Measurements from ENCODE around the gene KYNU.
A peak's percentile ranks its signal among the peaks of the same experiment; 100 is the strongest.

Gene KYNU

DNA sequence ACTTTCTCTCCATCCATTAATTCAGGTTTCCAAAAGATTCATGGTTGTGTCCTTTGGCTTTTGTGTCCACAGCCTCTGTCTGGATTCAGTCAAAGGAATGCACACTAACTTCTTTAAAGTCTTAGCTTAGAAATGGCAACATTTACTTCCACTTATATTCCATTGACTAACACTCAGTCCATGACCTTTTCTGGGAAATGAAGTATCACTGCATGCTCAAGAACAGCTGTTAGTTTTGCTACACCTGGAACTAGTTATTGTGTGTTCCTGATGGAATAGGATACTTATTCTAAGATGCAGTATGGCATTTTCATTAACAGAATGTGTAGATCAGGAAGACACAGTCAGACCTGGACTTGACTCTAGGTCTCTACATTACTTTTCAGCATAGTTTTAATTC is 88.8 kb downstream of the KYNU start:
- DNase-seq (ENCODE audit: low spot score) = no peak

DNA sequence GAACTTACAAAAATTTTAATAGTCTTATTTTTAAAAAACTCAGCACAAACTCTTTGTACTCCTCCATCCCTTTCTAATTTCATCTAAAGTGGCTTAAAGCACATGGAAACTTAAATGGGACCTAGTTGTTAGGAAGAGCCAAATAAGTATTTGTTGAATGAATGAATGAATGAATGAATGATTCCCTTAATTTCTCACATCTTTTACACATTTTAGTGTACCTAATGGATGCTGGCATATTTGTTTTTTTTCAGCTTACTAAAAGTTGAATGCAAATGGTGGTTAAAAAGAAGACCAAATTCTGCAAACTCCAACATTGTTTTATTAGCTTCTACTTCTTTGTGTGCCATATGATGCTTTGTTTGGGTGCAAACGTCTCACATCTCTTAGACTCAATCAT is 89.6 kb downstream of the KYNU start:
- DNase-seq (ENCODE audit: low spot score) = no peak

DNA sequence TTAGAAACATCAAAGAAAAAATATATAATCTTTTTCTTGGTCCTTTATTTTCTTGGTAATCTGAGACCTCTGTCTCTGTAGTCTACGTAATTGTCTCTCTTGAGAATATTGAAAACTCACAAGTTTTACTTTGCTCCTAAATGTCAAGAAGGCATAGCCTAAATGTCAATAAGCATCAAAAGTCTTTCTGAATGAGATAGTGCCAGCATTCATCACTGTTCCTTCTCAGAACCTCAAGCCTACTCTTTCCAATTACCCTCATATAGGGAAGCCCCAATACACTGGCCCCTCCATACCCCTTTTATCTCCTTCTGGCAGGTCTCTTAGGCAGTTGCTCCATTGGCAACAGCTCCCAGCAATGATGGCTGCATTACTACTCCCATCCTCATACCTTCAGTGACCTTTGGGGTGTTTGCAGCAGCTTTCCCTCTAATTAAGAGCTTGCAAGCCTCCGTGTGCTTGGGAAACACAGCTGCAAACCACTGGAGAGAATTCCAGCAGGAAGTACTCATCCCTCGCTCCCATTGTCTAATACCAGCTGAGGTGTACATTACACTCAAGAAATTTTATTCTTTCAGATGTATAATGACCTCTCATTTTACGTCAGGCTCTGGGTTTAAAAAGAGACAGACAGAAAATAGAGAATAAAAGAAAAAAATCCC is 95.8 kb downstream of the KYNU start:
- no peak for DNase-seq (ENCODE audit: low spot score)

DNA sequence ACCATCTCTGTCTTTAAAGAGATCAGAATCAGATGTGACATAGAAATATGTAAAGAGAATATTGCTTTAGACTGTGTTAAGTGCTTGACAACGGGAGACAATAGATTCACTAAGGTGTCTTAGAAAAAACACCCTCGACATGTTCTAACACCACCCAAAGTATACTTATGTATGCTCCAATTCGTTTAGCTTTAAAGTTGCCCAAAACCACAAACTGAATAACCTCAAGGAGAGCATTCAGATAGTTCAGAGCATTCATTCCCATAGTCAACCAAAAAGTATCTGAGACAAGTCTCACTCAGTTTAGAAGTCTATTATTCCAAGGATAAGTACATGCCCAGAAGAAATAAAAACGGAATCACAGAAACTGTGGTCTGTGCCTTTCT is 96.4 kb downstream of the KYNU start:
- no peak for DNase-seq (ENCODE audit: low spot score)

DNA sequence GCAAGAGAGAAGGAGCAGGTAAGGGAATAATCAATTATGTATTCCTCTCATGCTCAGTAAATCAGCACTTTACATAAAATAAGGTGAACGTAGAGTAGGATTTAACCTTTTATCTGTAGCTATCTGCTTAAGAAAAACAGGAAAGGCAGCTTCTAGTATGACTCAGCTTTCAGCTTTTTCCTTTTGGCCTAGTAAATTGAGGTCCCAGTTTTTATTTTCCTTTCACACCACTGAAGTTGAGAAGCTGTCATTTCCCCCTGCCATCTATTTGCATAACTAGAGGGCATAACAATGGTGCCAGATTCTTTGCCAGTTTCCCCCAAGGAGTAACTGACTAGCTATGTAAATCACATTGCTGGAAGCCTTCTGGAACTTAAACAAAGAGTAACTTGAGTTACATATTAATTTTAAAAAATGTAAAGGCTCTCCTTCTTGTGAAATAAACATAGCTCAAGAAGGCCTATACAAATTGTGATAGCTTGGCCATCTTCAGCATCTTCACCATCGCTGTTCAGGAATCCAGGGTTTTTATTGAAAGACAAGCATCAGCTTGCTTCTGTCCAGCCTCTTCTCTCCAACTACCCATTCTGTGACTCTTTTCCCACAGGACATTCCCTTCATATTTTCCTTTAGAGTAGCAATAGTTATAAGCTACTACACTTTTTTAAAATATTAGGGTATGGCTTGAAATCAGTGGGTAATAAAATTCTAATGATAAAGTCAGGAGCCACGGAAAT is 97.0 kb downstream of the KYNU start:
- no peak for DNase-seq (ENCODE audit: low spot score)

DNA sequence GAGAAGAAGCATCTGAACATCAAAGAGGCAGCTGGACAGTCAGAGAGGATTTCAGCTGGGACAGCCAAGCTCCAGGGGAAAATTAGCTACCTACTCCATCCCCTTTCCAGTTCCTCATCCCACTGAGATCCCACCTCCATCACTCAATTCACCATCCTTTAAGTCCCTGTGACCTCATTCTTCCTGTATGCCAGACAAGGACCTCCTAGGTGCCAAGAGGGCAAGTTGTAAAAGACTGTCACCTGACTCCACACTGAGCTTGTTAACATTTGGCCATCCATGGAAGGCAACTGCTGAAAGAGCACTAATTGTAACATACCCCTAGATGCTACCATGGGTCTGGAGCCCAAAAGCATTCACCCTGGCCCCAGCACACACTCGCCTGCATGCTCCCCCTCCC is 97.8 kb downstream of the KYNU start:
- no peak for DNase-seq (ENCODE audit: low spot score)

DNA sequence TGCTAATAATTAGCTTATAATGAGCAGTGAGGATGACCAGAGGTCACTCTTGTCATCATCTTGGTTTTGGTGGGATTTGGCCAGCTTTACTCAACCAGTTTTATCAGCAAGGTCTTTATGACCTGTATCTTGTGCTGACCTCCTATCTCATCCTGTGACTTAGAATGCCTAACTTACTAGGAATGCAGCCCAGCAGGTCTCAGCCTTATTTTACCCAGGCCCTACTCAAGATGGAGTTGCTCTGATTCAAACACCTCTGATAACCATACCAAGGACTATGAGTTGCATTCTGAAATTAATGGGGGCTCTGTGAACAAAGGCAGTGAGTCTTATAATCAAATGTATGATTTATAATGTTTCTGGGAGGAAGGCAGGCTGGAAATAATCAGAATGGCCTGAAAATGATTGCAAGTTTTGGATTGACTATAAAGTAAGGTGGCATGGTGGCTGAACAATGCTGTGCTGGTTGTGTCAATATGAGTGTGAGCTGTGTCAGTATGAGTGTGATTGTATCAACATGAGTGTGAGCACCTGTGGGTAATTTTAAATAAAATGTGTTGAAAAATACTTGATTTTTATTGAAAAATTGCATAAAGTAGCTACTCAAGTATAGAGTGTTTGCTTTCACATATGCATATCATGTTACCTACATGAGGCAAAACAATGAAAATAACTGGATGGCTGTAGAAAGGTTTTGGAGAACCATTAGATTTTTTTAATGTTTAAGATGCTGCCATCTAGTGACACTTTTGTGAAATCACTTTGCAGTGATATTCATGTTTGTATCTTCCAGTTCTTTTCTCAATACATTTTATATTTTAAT is 103.0 kb downstream of the KYNU start:
- DNase-seq (ENCODE audit: low spot score) = no peak

DNA sequence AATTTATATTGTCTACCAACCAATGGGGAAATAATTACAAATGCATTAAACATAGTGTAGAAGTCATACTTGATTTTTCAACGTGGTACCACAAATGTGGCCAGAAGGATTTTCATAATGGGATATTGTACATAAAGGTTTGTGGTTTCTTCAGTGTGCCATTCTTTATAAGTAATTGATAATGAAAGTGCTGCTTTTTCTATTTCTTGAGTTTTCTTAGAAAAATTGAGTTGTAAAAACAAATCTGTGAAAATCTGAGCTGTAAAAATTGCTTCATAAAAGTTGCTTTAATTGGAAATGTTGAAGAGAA is 103.6 kb downstream of the KYNU start:
- DNase-seq (ENCODE audit: low spot score) = no peak

DNA sequence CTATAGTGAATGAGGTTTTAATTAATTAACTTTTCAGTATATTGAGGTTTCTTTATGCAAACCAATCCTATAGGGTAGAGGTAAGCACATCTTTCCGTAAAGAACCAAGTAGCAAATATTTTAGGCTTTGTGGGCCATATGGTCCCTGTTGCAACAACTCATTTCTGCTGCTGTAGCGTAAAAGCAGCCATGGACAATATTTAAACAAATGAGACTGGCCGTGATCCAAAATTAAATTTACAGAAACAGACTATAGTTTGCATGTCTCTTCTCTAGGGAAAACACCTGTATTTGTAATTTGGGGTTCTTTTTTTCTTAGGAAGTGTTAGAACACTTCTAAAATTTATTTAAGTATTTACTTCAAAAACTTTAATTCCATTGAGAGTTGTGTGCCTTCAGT is 104.3 kb downstream of the KYNU start:
- DNase-seq (ENCODE audit: low spot score) = no peak

DNA sequence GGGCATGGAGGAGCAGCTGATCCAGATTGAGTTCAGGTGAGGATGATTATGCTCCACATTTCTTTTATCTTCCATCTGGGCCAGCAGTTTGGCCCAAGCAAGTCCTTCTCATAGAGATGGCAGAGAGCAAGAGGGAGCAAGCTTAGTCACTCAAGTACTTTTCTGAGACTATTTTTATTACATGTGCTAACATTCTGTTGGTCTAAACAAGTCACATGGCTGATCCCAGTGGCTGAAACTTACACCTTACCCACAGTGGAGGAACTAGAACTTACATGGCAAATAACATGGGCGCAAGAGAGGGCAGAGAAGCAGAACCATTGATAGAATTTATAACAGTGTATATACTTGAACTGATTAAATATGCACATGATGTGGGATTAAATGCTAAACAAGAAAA is 105.7 kb downstream of the KYNU start:
- DNase-seq (ENCODE audit: low spot score) = no peak

DNA sequence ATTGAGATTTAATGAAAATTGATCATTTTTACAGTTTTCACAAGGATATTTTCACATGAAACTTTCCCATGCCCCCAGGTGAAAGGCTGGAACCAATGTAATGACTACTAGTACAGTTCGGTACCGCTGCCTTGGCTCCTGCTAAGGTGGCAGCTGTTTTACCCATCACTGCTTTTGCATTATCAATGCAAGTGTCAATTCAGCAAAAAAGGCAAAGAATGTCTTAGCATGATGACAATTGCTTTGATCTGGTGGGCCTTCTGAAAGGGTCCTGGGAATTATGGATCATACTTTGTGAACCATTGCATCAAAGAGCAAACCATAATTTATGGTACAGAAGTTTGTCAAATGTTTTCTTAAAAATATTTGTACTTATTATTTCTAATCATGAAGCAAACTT is 107.2 kb downstream of the KYNU start:
- DNase-seq (ENCODE audit: low spot score) = no peak

DNA sequence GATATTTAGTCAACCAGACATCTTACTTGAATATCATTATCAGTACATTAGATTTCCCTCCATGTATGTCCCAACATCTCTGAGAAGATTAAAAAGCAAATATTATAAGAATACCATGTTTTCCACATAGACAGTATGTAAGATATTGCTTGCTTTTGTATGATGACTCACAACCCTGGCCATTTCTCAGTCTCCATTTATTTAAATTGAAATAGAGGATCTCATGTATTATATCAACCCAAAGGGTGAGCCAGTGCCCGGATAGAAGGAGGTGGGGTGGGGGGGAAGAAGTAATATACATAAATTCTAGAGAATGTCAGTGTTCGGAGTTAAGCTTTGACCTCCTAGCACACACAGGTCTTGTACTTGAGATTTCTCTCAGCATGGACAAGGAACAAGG is 109.6 kb downstream of the KYNU start:
- DNase-seq (ENCODE audit: low spot score) = no peak

DNA sequence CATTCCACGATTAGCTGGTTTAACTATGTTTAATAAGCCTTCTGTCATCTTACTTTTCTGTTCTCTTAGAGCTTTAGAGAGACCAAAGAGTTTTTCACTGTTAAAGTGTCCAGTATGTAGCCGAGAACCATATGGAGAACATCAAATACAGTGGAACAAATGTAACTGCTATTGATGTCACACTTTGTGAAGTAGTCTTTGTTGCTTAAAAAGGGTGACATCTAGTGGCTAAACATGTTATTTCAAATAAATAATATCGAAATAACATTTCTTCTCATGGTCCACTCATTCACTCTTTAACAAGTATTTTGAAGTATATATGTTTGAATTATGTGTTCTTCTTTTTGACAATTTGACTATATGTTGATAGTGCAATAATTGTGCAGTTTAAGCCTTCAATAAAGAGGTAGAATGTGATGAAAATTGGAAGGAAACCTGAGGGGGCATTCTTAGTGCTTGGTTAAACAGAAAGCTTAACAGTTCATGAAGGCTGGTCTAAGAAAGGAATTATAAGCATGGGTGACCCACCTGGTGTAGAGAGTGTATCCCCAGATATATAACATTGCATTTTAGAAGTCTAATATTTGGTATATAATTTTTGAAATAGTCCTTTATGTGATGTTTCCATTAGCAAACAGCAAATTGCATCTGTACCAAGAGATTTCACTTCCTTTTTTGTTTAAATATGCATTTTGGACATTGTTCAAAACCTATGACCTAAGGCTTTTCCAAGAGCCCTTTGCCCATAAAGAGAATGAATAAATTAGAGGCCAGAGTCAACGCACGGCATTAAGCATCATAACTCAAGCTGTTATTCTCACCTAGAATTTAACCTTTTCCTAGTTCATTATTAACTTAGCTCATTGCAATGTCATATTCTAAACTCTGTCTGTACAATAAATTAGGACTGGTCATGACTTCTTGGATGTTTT is 112.1 kb downstream of the KYNU start:
- DNase-seq (ENCODE audit: low spot score) = peak; percentile 15

DNA sequence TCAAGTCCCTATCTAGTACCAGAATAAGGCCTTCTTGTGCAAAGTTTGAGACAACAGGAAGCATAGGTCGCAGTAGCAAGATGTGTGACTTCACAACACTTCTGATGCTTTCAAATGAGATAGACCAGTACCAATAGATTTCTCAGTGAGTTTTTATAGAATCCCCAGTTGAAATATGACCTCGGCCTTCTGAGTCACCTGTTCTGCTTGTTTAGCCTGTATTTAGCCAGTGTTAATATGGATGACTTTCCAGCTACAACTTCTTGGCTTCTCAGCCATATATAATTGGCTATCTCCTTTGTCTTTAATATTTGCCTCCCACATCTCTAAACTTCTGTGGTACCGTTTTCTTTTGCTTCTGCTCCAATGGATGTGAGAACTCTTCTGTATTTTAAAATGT is 113.8 kb downstream of the KYNU start:
- DNase-seq (ENCODE audit: low spot score) = no peak

DNA sequence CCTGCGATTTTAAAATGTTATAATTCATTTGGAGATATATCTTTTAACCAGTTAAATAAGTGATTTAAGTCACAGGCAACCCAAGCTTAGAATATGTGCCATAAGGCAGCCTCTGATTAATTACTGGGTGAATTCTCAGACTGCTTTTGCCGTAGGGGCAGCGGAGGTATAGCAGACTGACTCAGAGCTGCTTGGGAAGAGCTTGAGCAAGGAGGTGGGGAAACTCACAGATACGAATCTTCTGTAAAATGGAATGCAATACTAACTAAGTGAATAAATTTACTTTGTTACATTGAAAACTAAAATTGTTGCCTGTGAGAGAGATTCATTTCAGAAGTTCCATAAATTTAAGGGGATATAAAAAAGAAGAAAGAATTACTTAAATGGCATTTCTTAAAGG is 115.4 kb downstream of the KYNU start:
- no peak for DNase-seq (ENCODE audit: low spot score)

DNA sequence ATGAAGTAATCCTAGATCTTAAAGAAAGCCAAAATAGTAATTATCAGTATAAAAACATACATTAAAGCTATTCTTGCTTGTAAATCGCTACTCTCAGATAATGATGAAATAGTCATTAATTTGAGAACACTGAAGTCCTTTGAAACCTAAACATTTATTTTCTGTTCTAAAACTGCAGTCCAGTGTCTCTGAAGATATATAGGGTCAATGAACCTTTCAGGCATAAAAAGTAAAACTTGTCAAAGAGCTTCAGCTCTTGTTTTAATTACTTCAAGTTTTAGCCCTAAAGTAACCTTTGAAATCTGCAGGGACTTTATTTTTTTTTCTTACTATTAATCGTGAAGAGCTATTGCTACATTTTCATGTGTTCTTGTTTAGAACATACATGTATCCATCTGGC is 116.3 kb downstream of the KYNU start:
- no peak for DNase-seq (ENCODE audit: low spot score)

DNA sequence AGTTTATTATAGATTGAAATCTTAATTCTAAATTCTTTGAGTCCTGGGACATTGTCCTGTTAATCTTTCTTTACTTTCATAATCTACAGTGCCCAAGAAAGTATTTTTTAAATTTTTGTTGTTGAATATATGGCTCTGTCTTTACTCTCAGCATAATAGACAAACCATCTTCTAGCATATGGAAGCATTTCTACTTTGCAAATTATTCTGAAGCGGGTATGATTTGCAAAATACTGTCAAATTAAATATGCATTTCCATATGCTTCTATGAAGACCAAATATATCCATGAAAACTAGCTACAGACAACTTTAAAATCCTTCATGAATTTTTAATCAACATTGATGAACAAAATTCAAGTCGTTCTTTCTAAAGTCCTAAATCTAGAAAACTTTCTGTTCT is 117.2 kb downstream of the KYNU start:
- DNase-seq (ENCODE audit: low spot score) = no peak

DNA sequence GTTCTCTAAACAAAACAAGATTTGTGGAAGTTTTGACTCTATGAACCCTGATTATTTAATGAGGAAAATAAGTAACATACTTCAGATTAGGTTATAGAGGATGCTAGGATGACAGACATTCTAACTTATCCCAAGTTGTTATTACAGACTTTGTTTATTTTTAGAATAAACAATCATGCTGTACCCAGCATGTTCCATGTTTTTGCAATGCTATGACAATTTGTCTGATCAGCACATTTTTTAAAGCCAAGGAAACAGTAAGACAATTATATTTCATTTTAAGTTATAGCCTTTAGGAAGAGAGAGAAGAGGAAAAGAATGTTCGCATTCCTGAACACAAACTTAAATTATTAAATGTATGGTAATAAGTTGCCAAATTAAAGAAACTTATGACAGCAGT is 119.8 kb downstream of the KYNU start:
- no peak for DNase-seq (ENCODE audit: low spot score)

DNA sequence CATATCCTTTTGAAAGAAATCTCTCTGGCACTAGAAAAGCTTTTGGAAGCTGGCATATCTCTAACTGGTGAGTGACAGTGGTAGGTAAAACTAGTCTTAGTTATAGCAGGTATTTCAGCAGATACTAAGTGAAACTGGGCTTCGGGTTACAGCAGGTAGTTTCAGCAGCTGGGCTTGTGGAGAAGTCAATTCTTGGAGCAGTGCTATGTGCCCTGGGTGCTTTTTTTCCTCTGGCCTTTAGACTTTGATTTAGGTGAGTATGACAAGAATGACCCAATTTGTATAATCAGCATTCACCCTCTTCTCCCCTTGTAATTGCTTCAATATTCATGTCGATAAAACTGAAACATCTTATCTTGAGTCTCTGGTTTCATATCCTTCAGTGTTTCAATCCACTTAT is 123.1 kb downstream of the KYNU start:
- DNase-seq (ENCODE audit: low spot score) = no peak

DNA sequence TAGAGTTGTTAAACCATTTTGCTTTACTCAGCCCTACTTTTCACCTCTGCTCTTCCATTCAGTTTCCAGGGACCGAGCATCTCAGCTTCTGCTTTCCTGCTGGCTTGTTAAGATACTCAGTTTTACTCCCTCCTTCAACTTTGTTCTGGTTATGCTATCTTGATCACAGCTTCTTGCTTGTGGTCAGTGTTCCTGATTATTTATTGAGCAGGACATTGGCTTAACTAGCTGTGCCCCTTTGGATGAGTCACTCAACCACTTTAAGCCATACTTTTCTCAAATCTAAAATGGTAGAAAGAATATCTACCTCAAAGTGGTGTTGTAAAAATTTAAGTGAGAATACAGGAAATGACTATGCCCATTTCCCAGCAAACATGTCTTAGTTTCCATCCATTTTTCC is 124.0 kb downstream of the KYNU start:
- DNase-seq (ENCODE audit: low spot score) = no peak

DNA sequence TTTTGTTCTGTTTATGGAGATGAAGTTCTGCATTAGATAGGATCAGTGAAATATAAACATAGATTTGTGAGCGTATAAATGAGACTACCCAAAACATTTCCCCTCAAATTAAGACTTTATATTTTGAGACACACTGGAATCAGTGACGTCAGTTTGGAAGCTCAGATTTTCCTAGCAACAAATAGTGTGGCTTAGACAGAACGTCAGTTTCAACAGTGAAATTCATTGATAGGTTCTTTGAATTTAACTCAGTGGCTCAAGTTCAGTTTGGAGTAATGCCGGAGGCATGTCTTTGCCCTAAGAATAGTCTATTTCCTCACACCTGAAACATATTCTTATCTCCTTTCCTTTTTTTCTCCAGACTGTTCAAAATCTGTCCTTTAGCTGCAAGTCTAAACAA is 138.2 kb downstream of the KYNU start:
- DNase-seq (ENCODE audit: low spot score) = no peak

DNA sequence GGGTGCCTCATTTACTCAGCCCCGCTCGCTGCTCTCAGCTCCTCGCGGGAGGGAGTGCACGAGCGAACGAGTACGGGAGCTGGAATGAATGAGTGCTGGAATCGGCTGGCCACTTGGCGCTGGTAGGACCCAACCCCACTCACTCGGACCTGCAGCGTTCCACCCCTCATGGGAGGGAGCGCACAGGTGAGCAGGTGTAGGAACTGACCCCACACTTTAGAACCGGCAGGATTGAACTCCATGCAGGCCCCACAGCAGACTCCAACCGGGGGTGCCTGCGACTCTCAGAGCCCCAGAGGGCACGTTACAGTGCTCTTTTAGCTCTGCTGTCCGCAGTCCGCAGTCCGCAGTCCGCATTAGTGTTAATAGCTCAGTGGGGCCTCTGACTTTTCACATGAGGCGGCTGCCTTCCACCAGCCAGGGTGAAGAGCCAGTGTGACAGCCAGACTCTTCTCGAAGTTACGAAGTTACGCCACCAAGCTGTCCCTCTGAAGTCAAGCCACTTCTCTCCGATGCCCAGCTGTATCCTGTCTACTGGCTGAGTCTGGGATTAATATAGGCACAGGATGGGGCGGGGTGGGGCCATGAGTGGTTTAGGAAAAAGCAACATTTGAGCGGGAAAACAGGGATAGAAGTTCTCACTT is 149.1 kb downstream of the KYNU start:
- DNase-seq (ENCODE audit: low spot score) = no peak

Data from AG08396 (cell line).